Stimulated activated CD8-positive, alpha-beta memory T cell treated with anti-CD3 and anti-CD28 coated beads, Interleukin-7, amount 100 ng/mL, for 24 hours (primary cell): ENCODE results near the gene TMOD1.
"Not testable (repeated sequence)": the region's sequence is repeated elsewhere in the genome, so short reads cannot be mapped to it uniquely, and the experiment has no call there.

ENCODE experiments used
- DNase-seq: peaks from one replicate; pipeline ENCODE4 v3.0.0-alpha.2; 2020; ENCODE audit warnings: low read depth

TMOD1 gene

GRCh38 chr9:97598461-97599288 lies 97.2 kb downstream of the TMOD1 start:
- DNase-seq = peak; percentile 41

GRCh38 chr9:97599314-97599846 lies 97.9 kb downstream of the TMOD1 start:
- no peak for DNase-seq

- DNase-seq = no peak
These were observed 99.2 kb downstream of the TMOD1 start for GRCh38 chr9:97600531-97601227.

GRCh38 chr9:97601228-97601898 lies 99.9 kb downstream of the TMOD1 start:
- no peak for DNase-seq

GRCh38 chr9:97602430-97602829 lies 101.0 kb downstream of the TMOD1 start:
- no peak for DNase-seq

GRCh38 chr9:97604901-97605645 lies 103.6 kb downstream of the TMOD1 start:
- DNase-seq = no peak

- DNase-seq = peak; percentile 32
These were observed 114.1 kb downstream of the TMOD1 start for GRCh38 chr9:97615439-97616072.

- DNase-seq = no peak
These were observed 116.5 kb downstream of the TMOD1 start for GRCh38 chr9:97617939-97618416.

GRCh38 chr9:97620063-97620462 lies 118.6 kb downstream of the TMOD1 start:
- not testable (repeated sequence) for DNase-seq

GRCh38 chr9:97622483-97622882 lies 121.0 kb downstream of the TMOD1 start:
- not testable (repeated sequence) for DNase-seq

- DNase-seq = no peak
These were observed 122.5 kb downstream of the TMOD1 start for GRCh38 chr9:97623946-97624345.

GRCh38 chr9:97625620-97626019 lies 124.2 kb downstream of the TMOD1 start:
- DNase-seq = no peak

GRCh38 chr9:97627624-97628023 lies 126.2 kb downstream of the TMOD1 start:
- DNase-seq = no peak

- DNase-seq = no peak
These were observed 127.2 kb downstream of the TMOD1 start for GRCh38 chr9:97628668-97629067.

GRCh38 chr9:97629156-97629555 lies 127.7 kb downstream of the TMOD1 start:
- DNase-seq = no peak

GRCh38 chr9:97630591-97630990 lies 129.1 kb downstream of the TMOD1 start:
- DNase-seq = no peak

- DNase-seq = no peak
These were observed 130.9 kb downstream of the TMOD1 start for GRCh38 chr9:97632248-97632984.

- DNase-seq = peak; percentile 87
These were observed 131.8 kb downstream of the TMOD1 start, which contains the start of the genes NCBP1 and TSTD2 for GRCh38 chr9:97632985-97633858. NCBP1 (plus strand) TSS chr9:97633821; CDS start chr9:97633882, 61 bp downstream. TSTD2 (minus strand) TSS chr9:97633368; CDS start chr9:97627562, 5,806 bp downstream.

GRCh38 chr9:97633859-97634490 lies 132.5 kb downstream of the TMOD1 start:
- DNase-seq = no peak
